CD4-positive, alpha-beta T cell treated with Interleukin-17A for 1 hour (primary cell): Measurements from ENCODE around the gene EMID1.

ENCODE experiments used
- DNase-seq: peaks from one replicate; pipeline ENCODE4 v3.0.0-alpha.2; 2020

EMID1 gene

DNA sequence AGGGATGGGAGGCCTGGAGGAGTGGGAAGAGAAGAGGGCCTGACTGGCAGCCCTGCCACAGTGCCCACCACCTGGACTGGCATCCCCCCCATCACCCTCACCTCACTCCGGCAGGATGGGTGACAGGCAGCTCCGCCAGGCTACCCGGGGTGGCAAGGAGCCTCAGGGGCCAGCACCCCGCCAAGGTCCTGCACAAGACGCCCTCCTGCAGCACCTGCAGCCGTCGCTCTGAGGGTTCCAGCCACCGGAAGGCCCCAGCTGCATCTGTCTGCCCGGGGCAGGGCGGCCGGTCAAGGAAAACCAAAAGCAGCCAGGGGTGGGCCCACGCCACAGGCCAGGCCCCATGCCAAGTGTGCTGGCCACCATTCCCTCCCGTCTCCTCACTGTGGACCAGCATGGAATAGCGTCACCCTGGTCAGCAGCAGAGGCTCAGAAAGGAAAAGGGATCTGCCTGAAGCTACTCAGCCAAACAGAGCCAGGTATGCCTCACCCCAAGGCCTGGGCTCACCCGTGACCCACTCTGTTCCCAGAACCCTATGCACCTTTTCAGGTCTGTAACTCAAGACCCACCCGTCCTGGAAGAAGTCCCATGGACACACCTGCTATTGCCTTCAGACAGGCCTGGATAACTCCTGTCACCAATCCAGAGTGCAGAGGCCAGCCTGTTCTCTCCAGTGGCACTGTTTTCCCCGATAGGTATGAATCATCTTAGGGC is 55.1 kb downstream of the EMID1 start:
- no peak for DNase-seq

GRCh38 chr22:29263791-29264276 is 58.1 kb downstream of the EMID1 start:
- no peak for DNase-seq

- no peak for DNase-seq
Observed at GRCh38 chr22:29265305-29265704, 59.6 kb downstream of the EMID1 start.

DNA sequence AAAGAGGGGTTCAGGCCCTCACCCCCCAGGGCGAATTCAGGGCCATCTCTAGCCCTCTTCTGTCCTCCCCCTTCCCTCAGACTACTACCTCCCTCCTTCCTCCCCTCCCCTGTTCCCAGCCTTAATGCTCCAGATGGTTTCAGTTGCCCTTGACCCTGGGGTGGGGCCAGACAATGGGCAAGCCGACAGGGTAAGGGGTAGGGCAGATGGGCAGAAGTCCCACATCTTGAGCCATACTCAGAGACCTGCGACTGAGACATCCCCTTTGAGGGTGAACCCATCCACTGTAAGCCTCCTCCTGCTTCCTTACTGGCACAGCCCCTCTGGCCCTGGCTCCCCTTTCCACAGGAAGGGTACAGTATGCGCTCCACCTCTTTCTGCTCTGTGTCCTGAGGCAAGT is 60.2 kb downstream of the EMID1 start:
- DNase-seq, result no peak

DNA sequence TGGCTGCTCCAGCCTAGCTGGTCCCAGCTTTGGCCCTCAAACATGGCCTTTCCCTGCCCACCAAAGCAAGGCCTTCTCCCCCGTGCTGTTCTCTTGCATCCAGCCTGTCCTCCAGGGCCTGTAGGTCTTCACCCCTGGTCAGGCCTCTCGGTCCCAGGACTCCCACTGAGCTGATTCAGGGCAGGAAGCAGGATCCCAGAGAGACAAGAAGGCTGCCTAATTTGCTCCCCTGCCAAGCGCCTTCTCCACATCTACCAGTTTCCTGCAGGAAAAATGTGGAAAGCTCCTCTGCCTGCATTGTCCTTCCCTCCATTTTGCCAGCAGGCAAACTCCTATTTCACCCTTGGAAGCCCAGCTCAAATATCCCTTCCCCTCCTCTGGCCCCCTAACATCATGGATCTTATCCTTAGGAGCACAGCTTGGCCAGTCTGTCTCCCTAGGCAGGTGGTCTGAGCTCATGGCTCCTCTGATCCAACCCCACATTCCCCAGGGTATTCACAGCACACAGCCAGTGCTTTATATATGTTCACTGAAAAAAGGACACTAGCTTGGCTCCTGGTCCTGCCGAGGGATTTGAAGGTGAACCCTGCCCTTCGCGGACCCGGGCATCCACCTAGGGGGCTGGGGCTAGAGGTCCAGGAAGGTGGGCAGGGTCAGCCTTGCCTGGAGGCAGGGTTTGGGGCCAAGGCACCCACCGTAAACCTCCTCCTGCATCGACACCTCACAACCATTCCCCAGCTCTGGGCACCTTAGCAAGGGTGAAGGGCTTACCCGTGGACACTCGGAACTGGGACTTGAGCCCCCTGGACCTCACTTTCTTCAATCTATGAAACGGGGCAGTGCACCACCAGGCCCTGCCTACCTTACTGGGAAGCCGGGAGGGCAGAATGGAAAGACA is 61.1 kb downstream of the EMID1 start:
- no peak for DNase-seq

DNA sequence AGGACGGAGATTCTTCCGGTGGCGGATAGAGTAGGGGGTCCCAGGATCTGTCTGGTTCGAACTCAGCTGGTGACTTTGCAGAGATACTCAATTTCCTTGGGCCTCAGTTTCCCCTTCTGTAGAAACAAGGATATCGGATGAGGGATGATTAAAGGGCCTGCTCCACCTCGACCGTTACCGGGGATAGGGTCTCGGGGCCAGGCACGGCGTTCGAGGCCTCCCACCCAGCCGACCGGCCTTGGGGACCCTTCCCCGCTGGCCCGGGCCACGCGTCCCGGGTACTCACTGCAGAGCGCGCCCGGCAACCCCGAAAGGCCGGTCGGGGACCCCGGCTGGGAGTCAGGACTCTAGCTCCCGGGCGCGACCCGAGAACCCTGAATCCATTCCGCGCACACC is 61.8 kb downstream of the EMID1 start:
- DNase-seq, result no peak

GRCh38 chr22:29267858-29268510 is 62.3 kb downstream of the EMID1 start, which contains the start of the genes EWSR1 and RHBDD3:
TSS of gene EWSR1 (plus strand) at chr22:29268268. CDS start at chr22:29268337, 69 bp downstream.
TSS of gene RHBDD3 (minus strand) at chr22:29267981. CDS start at chr22:29265626, 2,355 bp downstream.
- DNase-seq, result peak; percentile 97

DNA sequence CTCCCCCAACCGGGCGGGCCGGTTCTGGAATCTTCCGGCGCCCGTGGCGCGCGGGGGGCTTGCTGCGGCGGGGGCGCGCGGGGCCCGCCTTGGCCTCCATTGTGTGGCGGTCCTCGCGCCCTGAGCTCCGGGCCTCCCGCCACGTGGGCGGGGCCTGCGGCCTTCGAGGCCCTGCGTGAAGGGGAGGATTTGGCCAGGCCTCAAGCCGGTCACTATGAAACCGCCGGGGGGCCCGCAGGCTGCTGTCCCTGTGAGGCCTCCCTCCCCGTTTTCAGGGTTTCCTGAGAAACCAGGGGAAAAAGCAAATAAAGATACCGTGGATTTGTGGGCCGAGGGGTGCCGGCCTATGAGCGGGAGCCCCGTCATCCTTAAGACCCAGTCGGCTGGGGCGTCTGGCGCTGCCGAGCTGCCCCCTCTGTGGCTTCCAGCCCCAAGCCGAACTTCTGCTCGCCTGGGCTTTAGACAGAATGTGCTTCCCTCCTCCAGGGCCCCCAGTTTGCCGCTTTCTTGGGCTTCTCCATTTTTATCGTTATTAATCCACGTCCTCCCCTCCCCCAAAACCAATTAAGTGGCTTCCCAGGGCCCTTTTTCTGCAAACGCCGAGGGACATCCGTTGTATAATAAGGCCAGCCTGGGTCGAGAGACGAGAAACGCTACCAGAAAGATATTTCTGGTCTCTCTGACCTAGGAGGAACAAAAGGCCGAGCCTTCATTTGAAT is 63.0 kb downstream of the EMID1 start:
- DNase-seq, result peak; percentile 54

- peak; percentile 6 for DNase-seq
Observed at GRCh38 chr22:29269230-29269604, 63.5 kb downstream of the EMID1 start.

GRCh38 chr22:29269731-29270474 is 64.2 kb downstream of the EMID1 start:
- DNase-seq, result peak; percentile 13

- DNase-seq, result peak; percentile 15
Observed at GRCh38 chr22:29270475-29271271, 65.0 kb downstream of the EMID1 start.

DNA sequence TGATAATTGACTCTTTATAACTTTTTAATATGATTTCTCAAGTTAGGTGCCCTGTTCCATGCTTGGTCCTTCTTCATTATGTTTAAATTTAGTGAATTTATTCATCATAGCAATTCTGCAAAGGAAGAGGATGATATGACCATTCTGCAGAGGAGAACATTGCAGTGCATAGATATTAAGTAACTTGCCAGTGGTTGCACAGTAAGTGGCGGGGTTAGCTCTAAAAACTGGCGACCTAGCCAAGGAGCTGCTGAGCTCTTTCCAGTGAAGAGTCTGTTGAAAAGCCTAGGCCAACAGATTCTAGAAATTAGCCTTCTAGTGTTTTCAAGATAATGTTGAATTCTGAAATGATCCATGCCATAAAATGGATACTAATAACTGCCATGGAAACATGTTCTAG is 66.9 kb downstream of the EMID1 start:
- DNase-seq, result no peak

GRCh38 chr22:29275167-29275566 is 69.5 kb downstream of the EMID1 start:
- DNase-seq, result no peak

GRCh38 chr22:29275819-29276565 is 70.3 kb downstream of the EMID1 start:
- no peak for DNase-seq

GRCh38 chr22:29277927-29278326 is 72.2 kb downstream of the EMID1 start:
- DNase-seq, result no peak

DNA sequence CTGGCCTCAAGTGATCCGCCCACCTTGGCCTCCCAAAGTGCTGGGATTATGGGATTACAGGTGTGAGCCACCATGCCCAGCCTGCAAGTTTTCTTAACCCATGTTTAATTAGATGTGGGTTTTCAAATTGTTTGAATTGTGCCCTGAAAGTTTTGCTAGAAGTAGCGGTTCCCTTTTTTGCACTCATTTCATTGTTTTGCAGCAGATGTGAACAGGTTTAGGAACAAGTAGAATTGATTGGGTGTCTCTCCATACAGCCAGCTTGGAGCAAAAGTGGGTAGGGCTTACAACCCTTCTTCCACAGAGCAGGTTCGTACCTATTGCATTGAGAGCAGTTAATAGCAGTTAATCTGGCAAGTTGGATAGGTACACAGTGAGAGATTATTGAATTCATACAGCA is 78.5 kb downstream of the EMID1 start:
- no peak for DNase-seq

GRCh38 chr22:29288837-29289236 is 83.1 kb downstream of the EMID1 start:
- no peak for DNase-seq

DNA sequence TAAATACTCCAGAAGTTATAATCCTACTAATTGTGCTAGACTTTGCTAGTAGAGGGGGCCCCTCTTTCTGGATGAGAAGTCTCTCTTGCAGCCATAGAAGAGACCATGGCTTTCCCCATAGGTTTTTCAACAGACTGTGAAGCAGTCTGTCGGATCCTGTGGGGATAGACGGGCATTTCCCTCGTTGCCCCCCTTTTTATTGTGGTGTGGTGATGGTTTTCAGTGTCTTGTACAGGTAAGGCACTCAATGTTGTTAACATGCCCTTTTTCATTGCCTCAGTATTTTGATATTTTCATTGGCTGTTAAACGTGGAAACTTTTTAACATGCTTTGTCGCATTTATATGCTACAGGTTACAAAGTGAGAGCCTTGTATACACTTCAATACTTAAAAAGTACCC is 84.4 kb downstream of the EMID1 start:
- no peak for DNase-seq

DNA sequence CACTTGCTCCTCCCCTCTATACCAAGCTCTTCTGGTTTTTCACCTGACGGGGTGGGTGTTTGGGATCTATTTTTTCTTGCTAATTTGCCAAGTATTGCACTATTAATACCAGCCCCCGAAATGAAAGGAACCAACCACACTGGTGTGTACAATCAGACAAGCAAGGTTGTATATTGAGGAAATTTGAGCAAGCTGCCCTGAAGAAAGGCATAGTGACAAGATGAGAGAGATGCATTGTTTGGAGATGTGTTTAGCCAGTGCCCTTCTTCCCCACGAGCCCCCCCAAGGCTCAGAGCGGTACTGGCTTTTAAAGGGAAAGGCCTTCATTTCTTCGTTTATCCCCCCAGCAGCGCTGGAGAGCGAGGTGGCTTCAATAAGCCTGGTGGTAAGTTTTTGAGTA is 85.5 kb downstream of the EMID1 start:
- no peak for DNase-seq

DNA sequence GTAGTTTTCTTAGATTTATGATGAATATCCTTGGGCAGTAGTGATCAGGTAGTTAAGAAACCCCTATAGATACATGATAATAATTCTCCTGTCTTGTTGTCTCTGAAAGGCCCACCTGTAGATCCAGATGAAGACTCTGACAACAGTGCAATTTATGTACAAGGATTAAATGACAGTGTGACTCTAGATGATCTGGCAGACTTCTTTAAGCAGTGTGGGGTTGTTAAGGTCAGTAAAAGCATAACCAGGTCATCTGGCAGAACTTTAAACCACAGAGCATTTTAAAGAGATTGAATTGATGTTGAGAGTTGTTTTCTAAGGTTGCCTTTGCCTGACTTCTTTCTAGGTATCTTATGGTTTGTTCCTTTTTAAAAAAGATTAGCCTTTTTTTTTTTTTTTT is 86.7 kb downstream of the EMID1 start:
- no peak for DNase-seq
